GM10266 (cell line): ENCODE results near the gene B4GALT5.

Experiments used
- DNase-seq: peaks from one replicate; pipeline ENCODE4 v3.0.0; 2012; ENCODE audit errors: extremely low spot score
- TF ChIP-seq, protein P1 (sequence below): IDR thresholded peaks from 2 replicates; pipeline ENCODE4 v1.5.1; 2012; ENCODE audit warnings: mild to moderate bottlenecking, low read depth; ENCODE audit not compliant: control insufficient read depth, insufficient read depth; ENCODE audit errors: missing control alignments

The B4GALT5 gene

DNA sequence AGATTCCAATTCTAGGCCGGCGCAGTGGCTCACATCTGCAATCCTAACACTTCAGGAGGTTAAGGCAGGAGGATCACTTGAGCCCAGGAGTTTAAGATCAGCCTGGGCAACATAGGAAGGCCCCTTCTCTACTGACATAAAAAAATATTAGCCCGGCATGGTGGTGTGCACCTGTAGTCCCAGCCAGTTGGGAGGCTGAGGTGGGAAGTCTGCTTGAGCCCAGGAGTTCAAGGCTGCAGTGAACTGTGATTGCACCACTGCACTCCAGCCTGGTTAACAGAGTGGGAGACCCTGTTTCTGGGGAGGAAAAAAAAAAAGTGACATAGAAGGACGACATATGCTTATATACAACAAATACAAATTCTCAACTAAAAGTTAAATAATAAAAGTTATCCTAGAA, 30.9 kb downstream of the B4GALT5 start:
- DNase-seq, result no peak
- TF ChIP-seq, protein P1, sequence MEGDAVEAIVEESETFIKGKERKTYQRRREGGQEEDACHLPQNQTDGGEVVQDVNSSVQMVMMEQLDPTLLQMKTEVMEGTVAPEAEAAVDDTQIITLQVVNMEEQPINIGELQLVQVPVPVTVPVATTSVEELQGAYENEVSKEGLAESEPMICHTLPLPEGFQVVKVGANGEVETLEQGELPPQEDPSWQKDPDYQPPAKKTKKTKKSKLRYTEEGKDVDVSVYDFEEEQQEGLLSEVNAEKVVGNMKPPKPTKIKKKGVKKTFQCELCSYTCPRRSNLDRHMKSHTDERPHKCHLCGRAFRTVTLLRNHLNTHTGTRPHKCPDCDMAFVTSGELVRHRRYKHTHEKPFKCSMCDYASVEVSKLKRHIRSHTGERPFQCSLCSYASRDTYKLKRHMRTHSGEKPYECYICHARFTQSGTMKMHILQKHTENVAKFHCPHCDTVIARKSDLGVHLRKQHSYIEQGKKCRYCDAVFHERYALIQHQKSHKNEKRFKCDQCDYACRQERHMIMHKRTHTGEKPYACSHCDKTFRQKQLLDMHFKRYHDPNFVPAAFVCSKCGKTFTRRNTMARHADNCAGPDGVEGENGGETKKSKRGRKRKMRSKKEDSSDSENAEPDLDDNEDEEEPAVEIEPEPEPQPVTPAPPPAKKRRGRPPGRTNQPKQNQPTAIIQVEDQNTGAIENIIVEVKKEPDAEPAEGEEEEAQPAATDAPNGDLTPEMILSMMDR, result no peak

DNA sequence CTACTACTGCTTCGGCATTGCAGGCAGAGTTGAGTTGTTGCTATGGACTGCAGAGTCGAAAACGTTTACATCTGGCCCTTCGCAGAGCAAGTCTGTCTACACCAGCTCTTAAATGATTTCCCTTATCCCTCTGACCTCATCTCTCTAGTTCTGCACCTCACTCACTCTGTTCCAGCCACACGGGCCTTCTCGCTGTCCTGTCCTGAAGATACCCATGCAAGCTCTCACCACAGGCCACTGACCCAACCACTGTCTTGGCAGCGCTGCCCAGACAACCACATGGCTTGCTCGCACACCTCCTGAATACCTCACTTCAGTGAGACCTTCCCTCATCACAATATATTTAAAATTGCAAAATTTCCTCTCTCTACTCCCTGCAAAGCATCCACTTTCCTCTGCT, 31.4 kb downstream of the B4GALT5 start:
- TF ChIP-seq, protein P1, result no peak
- no peak for DNase-seq

DNA sequence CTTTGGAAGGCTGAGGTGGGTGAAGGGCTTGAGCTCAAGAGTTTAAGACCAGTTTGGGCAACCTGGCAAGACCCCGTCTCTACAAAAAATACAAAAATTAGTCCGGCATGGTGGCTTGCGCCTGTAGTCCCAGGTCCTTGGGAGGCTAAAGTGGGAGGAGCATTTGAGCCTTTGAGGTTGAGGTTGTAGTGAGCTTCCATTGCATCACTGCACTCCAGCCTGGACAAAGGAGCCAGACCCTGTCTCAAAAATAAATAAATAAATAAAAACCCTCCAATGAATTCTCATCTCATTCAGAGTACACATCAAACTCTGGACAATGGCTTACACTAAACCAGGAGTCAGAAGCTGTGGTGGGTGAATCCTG, 31.8 kb downstream of the B4GALT5 start:
- TF ChIP-seq, protein P1, result no peak
- no peak for DNase-seq

DNA sequence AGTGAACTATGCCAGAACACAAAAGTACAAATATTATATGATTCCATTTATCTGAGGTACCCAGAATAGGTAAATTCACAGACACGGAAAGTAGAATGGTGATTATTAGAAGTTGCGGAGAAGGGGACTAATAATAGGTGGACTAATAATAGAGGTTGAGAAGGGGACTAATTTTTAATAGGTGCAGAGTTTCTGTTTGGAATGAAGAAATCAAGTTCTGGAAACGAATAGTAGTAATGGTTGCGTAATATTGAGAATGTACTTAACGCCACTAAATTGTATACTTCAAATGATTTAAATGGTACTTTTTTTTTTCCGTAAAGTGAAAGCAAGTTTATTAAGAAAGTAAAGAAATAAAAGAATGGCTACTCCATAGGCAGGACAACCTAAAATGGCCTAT, 33.2 kb downstream of the B4GALT5 start:
- TF ChIP-seq, protein P1, result no peak
- DNase-seq, result no peak

DNA sequence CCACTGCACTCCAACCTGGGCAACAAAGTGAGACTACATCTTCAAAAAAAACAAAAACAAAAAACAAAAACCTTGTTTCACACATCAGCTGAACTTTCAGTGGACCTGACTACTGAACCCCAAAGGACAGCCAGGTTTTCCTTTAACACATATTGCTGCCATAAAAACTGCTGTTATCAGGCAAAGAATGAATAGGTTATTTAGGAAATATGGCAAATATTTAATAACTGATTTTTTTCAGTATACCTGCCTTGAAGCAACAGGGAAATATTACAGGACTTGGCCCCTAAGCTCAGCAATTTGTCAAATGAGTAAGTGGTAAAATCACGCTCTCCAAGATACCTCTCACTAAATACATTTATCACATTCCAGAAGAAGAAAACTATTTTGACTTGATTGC, 34.0 kb downstream of the B4GALT5 start:
- DNase-seq, result no peak
- TF ChIP-seq, protein P1, result no peak

DNA sequence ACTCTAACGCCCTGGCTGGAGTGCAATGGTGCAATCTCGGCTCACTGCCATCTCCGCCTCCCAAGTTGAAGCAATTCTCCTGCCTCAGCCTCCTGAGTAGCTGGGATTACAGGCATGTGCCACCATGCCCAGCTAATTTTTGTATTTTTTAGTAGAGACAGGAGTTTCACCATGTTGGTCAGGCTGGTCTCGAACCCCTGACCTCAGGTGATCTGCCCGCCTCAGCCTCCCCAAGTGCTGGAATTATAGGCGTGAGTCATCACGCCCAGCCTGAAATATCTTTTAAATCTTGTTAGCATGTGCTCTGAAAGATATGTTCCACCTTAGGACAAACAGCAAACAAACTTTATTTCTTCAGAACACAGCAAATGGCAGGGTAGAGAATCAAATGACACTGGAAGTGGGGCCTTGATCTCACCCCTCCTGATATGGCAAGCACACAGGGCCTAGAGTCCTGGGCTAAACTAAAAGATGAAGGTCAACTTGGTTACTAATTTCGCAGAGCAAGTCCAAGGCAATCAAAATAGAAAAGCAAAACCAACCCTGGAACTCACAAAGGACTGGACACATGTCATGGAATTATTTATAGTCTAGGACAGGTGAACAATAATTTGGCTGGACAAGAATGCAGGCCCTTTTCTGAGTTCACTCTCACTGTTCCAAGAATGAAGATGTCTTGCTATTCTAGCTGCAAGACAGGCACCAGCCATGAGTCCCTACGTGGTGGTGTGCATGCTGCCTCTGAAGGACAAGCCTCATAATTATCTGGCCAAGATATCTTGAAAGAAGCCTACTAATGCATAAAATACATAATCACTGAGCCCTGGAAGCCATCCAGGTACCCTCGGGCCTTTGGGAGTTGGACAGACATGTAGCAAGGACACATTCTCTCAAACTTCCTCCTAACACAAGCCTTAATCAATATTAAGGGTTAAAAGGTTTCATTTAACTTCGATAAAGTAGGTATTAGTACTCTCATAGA, 35.6 kb downstream of the B4GALT5 start:
- DNase-seq, result no peak
- TF ChIP-seq, protein P1, result no peak

DNA sequence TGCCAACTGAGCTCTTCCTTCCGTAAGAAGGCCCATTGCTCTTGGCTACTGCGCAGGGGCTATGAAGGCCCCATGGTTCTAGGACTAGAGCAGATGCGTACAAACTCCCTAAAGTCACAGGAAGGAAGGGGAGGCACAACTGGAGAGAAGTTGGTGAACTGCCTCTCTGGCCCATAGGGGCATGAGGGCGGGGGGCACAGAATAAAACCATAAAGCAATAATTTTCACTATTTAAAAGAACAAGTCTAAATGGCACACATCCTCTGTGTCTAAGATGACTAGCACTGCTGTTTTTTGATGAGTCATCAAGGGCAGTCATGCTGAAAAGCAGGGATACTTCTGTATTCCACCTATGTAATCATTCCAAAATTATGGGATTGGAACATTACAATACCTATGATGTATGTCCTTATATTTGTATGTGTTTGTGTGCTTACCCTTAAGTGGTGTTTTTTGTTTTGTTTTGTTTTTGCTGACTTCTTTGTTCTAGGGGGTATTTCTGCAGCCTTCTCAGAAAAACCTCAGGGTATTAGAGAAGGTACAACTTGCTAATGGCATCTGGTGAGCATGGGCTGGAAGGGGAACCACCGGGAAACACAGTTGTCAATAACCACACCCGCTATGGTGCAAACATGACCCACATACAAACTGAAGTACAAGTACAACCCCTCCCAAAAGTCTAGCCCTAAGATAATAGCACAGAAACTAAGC, 36.9 kb downstream of the B4GALT5 start:
- DNase-seq, result peak; percentile 35
- TF ChIP-seq, protein P1, result no peak
